Mononuclear cell (primary cell): ENCODE data around the gene STK35. TPM values are rescaled to one million over a fixed set of nuclear protein-coding genes. Genes with fewer than 3 reads are reported as not detected.

Experiments
- H3K27me3 ChIP-seq: 2 replicates; pipeline ENCODE4 v1.6.0; 2011; ENCODE audit warnings: low read length, control low read depth; ENCODE audit not compliant: insufficient read depth
- H3K4me1 ChIP-seq: 2 replicates; pipeline ENCODE4 v1.5.1; 2011; ENCODE audit warnings: mild to moderate bottlenecking, low read length, control low read depth; ENCODE audit not compliant: insufficient read depth
- H3K4me3 ChIP-seq: 2 replicates; pipeline ENCODE4 v1.5.1; 2011; ENCODE audit warnings: mild to moderate bottlenecking, low read length, moderate library complexity
- H3K9me3 ChIP-seq: 2 replicates; pipeline ENCODE4 v1.5.1; 2011; ENCODE audit warnings: low read depth, mild to moderate bottlenecking, control low read depth, low read length
- total RNA-seq: library from RNA; depleted of rRNA; stranded (reverse); fragments of >200 nt; gene quantifications from one replicate; pipeline ENCODE4 v1.2.3, GENCODE V29; 2012

The STK35 gene
- total RNA-seq, 1 donor, result 30.2 TPM

DNA sequence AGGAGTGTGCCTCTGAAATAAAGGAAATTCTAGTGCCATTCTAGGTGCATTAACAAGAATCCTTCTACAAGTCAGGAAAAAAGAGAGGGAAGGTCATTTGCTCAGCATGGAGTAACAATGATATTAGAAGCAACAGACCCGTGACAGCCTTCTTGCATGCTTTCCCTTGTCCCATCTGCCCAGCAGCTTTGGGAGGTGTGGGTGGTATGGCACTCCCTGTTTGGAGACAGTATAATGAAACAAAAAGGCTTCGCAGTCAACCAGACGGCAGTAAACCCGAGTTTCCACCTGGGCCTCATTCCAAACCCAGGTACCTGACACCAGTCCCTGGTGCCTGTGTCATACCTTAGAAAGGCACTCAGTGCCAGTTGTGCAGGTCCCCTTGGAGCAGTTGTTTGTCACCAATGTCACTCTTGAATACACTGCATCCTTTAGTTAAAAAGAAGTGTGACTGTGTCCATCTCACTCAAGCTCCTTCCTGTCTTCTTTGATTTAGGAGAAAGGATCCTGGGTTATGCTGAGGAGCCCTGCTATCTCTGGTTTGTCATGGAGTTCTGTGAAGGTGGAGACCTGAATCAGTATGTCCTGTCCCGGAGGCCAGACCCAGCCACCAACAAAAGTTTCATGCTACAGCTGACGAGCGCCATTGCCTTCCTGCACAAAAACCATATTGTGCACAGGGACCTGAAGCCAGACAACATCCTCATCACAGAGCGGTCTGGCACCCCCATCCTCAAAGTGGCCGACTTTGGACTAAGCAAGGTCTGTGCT, 14.7 kb downstream of the STK35 start:
- Histone ChIP-seq H3K27me3 (no peaks in the 10 kb centered on the region), H3K9me3 (no peaks in the 10 kb centered on the region), H3K4me3 (no peak overlapping the region), H3K4me1 (peaks cover 15% of the 10 kb centered on the region)

DNA sequence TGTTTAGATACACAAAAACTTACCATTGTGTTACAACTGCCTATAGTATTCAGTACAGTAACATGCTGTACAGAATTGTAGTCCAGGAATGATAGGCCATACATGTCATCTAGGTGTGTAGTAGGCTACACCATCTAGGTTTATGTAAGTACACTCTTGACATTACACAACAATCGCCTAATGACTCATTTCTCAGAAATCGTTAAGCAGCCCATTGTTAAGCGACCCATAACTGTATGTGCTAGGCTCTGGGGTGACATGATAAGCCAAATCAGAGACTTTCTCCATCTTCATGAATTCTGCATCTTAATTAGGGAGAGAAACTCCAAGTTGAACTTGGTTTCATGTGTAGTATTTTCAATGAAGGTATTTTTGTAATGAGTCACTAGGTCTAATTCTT, 17.2 kb downstream of the STK35 start:
- no peak overlapping the region for H3K4me3 ChIP-seq
- H3K4me1 ChIP-seq, result peaks cover 15% of the 10 kb centered on the region
- H3K9me3 ChIP-seq, result no peaks in the 10 kb centered on the region
- no peaks in the 10 kb centered on the region for H3K27me3 ChIP-seq

DNA sequence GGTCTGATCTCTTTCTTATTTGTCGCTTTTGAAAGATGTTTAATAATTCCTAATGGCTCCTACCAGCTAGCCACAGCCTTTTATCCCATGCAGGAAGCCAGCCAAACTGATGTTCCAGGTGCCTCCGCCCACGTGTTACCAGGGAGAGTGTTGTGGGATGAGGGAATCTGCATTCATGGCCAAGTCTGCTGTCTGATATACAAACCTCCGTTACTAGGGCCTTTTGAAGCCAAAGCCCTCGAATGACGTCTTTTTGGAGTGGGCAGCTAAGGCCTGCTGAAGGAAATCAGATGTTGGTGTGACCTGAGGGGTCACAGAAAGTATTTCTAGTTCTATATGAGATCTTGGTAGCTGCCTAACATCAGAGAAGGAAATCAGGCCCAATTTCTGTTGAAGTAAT, 21.3 kb downstream of the STK35 start:
- Histone ChIP-seq H3K4me1 (peaks cover 20% of the 10 kb centered on the region), H3K9me3 (no peaks in the 10 kb centered on the region), H3K27me3 (no peaks in the 10 kb centered on the region), H3K4me3 (no peak overlapping the region)

DNA sequence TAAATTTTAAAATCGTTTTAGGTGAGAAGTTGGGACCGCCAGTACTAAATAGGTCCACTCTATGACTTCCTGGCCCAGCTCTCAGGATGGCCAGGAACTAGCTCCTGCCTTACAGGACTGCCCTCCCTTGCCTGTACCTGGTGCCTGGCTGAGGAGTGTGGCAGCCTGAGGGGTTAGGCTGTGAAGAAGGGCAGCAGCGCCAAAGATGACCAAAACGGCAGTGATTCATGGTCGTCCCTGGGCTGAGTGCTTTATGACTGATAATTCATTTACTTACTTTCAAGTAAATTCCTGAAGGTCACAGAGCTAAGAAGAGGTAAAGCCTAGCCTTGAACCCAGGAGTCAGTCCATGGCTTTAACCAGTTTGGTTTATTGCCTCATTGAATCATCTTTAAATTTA, 22.1 kb downstream of the STK35 start:
- no peak overlapping the region for H3K4me3 ChIP-seq
- peaks cover 26% of the 10 kb centered on the region for H3K4me1 ChIP-seq
- no peaks in the 10 kb centered on the region for H3K27me3 ChIP-seq
- no peaks in the 10 kb centered on the region for H3K9me3 ChIP-seq

DNA sequence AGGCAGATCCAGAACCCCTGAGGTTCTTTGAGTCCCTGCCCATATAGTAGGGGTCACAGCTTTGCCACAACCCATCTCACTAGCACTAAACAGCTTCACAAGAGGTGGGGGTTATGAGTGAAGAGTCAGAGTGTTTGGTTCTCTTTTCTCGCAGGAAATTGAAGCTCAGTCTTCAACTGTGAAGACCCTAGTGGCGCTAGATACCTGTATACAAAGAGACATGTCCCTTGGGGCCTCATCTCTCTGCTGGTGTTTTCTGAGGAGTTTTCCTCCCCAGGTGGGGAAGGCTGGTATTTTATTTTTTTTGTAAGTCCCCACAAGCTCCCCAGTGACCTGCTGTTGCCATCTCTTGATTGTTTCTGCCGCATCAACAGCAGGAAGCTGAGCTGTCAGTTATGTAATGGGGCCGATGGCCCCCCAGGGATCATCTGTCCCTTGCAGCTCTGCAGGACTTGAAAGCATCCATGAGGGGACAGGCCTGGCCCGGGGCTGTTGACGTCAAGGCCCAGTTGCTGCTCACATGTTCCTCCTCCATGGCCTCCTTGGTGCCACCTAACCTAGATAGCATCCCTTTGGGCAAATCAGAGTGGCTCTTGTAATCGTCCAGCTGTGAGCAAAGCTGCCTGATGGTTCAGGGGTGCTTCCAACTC, 23.1 kb downstream of the STK35 start:
- H3K4me1 ChIP-seq, result peaks cover 19% of the 10 kb centered on the region
- H3K9me3 ChIP-seq, result no peaks in the 10 kb centered on the region
- H3K4me3 ChIP-seq, result no peak overlapping the region
- no peaks in the 10 kb centered on the region for H3K27me3 ChIP-seq

DNA sequence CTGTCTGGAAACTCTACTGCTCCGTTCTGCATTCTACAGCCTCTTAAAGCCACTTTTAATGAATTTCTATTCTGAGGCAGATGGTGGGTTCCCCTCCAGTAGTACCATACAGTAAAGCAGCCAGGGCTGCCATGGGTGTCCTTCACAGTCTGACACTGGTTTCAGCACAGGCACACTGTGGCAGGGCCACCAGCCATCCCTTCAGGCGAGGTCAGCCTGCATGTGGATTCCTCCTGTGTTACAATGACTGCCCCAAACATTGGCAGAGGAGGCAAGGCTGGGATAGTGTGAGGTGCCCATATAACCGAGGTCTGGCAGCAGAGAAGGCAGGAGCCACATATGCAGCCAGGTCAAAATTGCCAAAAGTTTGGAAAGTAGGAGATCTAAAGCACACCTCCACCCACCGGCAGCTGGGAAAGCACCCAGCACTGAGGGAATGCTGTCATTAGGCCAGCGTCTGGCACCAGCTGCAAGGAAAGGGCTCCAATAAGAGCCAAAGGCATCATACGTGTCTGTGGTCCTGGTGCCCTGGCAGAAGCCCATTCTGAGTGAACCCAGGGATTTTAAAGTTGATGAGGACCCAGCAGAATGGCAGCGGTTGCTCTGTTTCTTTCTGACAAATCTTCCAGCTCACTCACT, 24.0 kb downstream of the STK35 start:
- H3K27me3 ChIP-seq, result no peaks in the 10 kb centered on the region
- peaks cover 19% of the 10 kb centered on the region for H3K4me1 ChIP-seq
- H3K4me3 ChIP-seq, result no peak overlapping the region
- H3K9me3 ChIP-seq, result no peaks in the 10 kb centered on the region

DNA sequence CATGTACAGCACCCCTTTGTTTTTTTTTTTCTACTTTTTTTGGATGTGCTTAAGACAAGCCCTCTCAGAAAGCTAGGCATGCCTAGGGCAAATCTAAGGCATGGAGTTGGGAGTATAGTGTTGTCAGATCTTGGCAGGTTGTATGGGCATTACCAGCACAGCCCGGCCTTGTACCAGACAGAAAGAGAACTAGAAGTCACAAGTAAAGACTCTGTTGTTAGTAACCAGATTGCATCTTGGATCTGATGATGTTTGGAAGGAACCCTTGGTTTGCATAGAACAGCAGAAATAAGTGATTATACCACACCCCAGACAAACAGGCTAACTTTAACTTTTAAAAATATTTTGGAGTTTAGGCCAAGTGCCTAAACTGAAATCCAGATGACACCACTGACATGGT, 25.6 kb downstream of the STK35 start:
- Histone ChIP-seq H3K9me3 (no peaks in the 10 kb centered on the region), H3K4me3 (no peak overlapping the region), H3K4me1 (peaks cover 19% of the 10 kb centered on the region), H3K27me3 (no peaks in the 10 kb centered on the region)

DNA sequence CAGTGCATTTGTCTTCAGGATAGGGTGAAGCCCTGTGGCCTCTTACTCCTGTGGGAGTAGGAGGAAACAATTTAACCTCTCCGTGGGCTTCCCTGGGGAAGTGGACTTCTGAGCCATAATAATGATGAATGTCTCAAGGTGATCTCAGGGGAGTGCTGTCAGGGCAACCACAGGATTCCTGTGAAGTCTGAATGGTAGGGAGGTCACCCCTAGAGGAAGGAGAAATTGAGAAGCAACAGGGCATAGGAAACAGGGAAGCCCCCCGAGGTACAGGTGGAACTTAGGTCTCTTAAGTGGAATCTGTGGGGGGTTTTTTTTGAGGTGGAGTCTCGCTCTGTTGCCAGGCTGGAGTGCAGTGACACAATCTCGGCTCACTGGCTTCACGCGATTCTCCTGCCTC, 26.9 kb downstream of the STK35 start:
- H3K27me3 ChIP-seq, result no peaks in the 10 kb centered on the region
- peaks cover 19% of the 10 kb centered on the region for H3K4me1 ChIP-seq

DNA sequence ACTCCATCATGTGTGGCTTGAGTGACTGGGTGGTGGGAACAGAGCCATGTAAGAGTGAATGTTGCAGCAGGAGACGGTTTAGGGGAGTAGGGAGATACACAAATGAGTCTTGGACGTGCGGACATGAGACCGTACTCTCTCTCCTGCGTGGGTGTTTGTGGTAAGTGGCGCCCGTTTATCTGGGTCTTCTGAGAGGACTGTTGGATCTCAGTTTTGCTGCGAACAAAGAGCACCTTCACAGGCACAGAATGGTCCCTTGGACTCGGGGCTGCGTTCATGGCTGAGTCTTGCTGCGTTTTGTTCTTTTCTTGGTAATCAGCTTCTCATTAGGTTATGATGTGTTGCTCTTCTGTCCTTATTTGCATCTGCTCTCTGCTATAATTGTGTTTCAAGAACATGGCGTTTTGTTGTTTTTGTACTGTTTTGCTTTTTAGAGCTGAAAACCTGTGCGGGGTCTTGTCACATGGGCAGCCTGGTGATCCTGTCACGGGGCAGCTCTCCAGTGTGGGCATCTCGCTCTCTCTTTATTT, 28.5 kb downstream of the STK35 start:
- Histone ChIP-seq H3K4me1 (peaks cover 8% of the 10 kb centered on the region), H3K4me3 (no peak overlapping the region), H3K9me3 (no peaks in the 10 kb centered on the region), H3K27me3 (no peaks in the 10 kb centered on the region)

More for the DNA sequence above, 26.9 kb downstream of the STK35 start:
- Histone ChIP-seq H3K4me3 (no peak overlapping the region), H3K9me3 (no peaks in the 10 kb centered on the region)

DNA sequence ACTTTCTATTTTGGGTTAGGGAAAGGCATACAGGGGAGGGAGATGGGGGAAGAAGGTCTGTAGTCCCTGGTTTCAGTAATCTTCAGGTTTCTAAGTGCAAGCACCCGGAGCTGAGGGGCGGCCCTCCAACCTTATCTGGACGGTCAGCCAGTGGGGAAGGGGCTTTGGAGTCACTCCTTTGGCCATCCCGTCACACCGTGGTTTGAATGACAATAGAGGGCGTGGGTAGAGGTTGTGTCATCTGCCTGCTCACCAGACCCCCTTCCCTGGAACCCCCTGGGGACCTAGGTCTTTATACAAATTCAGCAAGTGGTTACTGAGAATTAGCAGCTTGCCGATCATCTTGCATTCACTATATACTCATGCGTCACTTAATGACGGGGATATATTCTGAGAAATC, 29.1 kb downstream of the STK35 start:
- H3K4me1 ChIP-seq, result peaks cover 7% of the 10 kb centered on the region
- H3K4me3 ChIP-seq, result no peak overlapping the region
- H3K9me3 ChIP-seq, result no peaks in the 10 kb centered on the region
- no peaks in the 10 kb centered on the region for H3K27me3 ChIP-seq

DNA sequence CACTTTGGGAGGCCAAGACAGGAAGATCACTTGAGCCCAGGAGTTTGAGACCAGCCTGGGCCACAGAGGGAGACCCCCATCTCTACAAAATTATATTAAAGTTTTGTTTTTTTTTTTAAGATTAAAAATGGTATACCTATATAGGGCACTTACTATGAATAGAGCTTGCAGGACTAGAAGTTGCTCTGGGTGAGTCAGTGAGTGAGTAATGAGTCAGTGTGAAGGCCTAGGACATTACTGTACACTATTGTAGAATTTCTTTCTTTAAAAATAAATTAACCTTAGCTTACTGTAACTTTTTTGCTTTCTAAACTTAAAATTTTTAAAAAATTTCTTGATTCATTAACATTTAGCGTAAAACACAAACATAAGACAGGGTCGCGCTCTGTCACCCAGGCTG, 29.7 kb downstream of the STK35 start:
- peaks cover 7% of the 10 kb centered on the region for H3K4me1 ChIP-seq
- H3K9me3 ChIP-seq, result no peaks in the 10 kb centered on the region
- H3K4me3 ChIP-seq, result no peak overlapping the region
- no peaks in the 10 kb centered on the region for H3K27me3 ChIP-seq

DNA sequence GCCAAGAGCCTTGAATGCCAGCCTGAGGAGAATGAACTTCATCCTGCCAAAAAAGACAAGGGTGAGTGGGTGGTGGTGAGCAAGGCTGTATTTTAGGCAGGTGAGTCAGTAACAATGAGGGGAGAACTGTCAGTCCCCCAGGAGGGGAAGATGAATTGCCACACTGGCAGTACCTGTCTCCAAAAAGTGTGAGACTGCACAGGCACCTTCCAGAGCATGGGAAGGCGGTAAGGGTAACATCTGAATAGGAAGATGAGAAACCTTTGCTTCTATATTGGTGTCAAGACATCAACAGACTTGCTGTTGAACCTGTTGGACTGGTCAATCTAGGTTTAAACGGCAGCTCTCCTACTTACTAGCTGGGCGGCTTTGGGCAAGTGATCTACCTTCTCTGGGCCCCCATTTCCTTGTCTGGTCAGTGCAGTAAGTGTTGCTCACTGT, 30.9 kb downstream of the STK35 start:
- Histone ChIP-seq H3K4me3 (no peak overlapping the region), H3K4me1 (peaks cover 7% of the 10 kb centered on the region), H3K27me3 (no peaks in the 10 kb centered on the region), H3K9me3 (no peaks in the 10 kb centered on the region)

DNA sequence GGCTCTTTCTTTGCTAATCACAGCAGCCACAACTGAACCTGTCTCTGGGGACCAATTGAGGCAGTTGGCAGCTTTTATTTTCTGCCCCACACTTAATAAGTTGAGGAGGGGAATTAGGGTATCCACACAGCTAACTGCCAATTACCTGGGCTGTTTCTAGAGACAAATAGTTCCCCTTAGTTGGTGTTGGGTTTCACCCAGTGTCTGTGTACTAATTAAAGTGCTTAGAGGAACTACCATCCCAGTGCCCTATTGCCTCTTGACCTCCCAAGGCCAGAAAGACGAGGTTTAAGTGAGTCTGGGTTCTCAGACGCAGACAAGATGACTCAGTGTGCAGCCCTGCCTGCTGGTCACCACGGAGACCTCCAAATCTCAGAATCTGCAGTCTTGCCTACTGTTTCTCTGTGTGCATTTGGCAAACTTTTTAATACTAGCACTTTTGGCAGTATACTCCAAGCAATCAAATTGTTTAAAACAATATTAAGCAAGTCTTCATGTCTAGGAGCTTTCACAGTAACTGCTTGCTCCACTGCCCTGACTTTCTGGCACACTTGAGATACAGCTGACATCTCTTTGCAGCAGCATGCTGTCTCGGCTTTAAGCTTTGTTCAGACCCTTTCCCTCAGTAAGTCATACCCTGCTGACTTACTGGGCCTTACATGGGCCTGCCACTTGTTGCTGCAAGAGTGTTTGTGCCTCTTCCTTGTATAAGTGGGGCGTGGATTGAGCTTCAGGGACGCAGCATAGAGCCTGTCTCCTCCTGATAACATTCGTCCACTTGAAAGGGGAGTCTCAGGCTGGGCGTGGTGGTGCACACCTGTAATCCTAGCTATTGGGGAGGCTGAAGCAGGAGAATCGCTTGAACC, 31.9 kb downstream of the STK35 start:
- no peak overlapping the region for H3K4me3 ChIP-seq
- no peaks in the 10 kb centered on the region for H3K27me3 ChIP-seq
- H3K9me3 ChIP-seq, result no peaks in the 10 kb centered on the region
- H3K4me1 ChIP-seq, result peaks cover 7% of the 10 kb centered on the region

DNA sequence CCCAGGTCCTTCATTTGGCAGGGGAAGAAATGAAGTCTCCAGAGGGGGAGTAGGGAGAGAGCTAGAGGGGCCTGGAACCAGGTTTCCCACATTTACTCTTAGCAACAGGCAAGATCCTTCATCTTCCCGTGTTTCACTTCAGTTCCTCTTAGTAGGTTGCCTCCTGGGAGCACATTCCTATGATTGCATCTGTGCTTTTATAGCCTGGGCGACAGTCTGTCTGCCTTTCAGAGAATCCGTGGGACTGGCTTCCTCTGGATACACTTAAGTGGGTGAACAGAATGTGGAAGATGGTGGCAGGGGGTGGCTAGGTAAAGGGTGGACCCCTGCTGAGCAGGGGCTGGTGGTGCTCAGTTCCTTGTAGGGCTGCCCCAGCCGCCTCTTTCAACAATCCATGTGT, 33.4 kb downstream of the STK35 start:
- H3K4me3 ChIP-seq, result no peak overlapping the region
- peaks cover 5% of the 10 kb centered on the region for H3K4me1 ChIP-seq
- no peaks in the 10 kb centered on the region for H3K9me3 ChIP-seq
- no peaks in the 10 kb centered on the region for H3K27me3 ChIP-seq
